Measurements from ENCODE around the gene ANKRD39. TPM values are rescaled to one million over a fixed set of nuclear protein-coding genes. Genes with fewer than 3 reads are reported as not detected.

ANKRD39 gene
- total RNA-seq, 2 donors from 2014 or later: 16.8 to 18.6 TPM

GRCh38 chr2:96872591-96873349, 15.0 kb upstream of the ANKRD39 start:
- Mint-ChIP-seq H3K27ac (peak overlapping the region; percentile 91), H3K4me1 (peaks cover 24% of the 10 kb centered on the region), H3K36me3 (ENCODE audit: low read depth) (no peaks in the 10 kb centered on the region), H3K27me3 (no peaks in the 10 kb centered on the region), H3K4me3 (no peak overlapping the region)
- no peaks in the 10 kb centered on the region for H3K9me3 ChIP-seq (ENCODE audit: control insufficient read depth, low read length, poor library complexity, severe bottlenecking)
- DNase-seq: no peak
- ATAC-seq: no peak

GRCh38 chr2:96870626-96871255, 12.9 kb upstream of the ANKRD39 start:
- peak; percentile 72 for ATAC-seq
- H3K27me3 Mint-ChIP-seq: no peaks in the 10 kb centered on the region
- peak overlapping the region; percentile 90 for H3K4me3 Mint-ChIP-seq
- H3K36me3 Mint-ChIP-seq (ENCODE audit: low read depth): no peaks in the 10 kb centered on the region
- H3K27ac Mint-ChIP-seq: peak overlapping the region; percentile 92
- no peaks in the 10 kb centered on the region for H3K9me3 ChIP-seq (ENCODE audit: control insufficient read depth, low read length, poor library complexity, severe bottlenecking)
- peaks cover 27% of the 10 kb centered on the region for H3K4me1 Mint-ChIP-seq
- DNase-seq: peak; percentile 36 to 54 (median 44)

GRCh38 chr2:96869822-96870625, 12.2 kb upstream of the ANKRD39 start, which contains the start of gene SEMA4C:
TSS of gene SEMA4C (minus strand) at chr2:96870080. CDS start at chr2:96867886, 2,194 bp downstream.
- H3K36me3 Mint-ChIP-seq (ENCODE audit: low read depth): no peaks in the 10 kb centered on the region
- ATAC-seq (peak; percentile 57), DNase-seq (peak; percentile 51 to 60 (median 57))
- peak within 1 kb of the TSS; percentile 90 for H3K4me3 Mint-ChIP-seq
- no peaks in the 10 kb centered on the region for H3K9me3 ChIP-seq (ENCODE audit: control insufficient read depth, low read length, poor library complexity, severe bottlenecking)
- H3K27me3 Mint-ChIP-seq: no peaks in the 10 kb centered on the region
- H3K27ac Mint-ChIP-seq: peak within 1 kb of the TSS; percentile 92
- peaks cover 23% of the 10 kb centered on the region for H3K4me1 Mint-ChIP-seq

- no peaks in the 10 kb centered on the region for H3K27me3 Mint-ChIP-seq
- ATAC-seq (no peak), DNase-seq (no peak)
- no peaks in the 10 kb centered on the region for H3K36me3 Mint-ChIP-seq (ENCODE audit: low read depth)
- peaks cover 25% of the 10 kb centered on the region for H3K4me1 Mint-ChIP-seq
- H3K27ac Mint-ChIP-seq: no peak overlapping the region
- no peaks in the 10 kb centered on the region for H3K9me3 ChIP-seq (ENCODE audit: control insufficient read depth, low read length, poor library complexity, severe bottlenecking)
- H3K4me3 Mint-ChIP-seq: peak overlapping the region; percentile 90
Measured at GRCh38 chr2:96869281-96869821, 11.5 kb upstream of the ANKRD39 start.

GRCh38 chr2:96868555-96869280, 10.9 kb upstream of the ANKRD39 start:
- peaks cover 22% of the 10 kb centered on the region for H3K4me1 Mint-ChIP-seq
- H3K27ac Mint-ChIP-seq: no peak overlapping the region

GRCh38 chr2:96867756-96868554, 10.1 kb upstream of the ANKRD39 start:
- DNase-seq: peak in 2 of 3 donors; percentile 32
- H3K27ac Mint-ChIP-seq: peak overlapping the region; percentile 37
- no peaks in the 10 kb centered on the region for H3K27me3 Mint-ChIP-seq
- H3K36me3 Mint-ChIP-seq (ENCODE audit: low read depth): no peaks in the 10 kb centered on the region
- H3K4me3 Mint-ChIP-seq: peak overlapping the region; percentile 90
- no peaks in the 10 kb centered on the region for H3K9me3 ChIP-seq (ENCODE audit: control insufficient read depth, low read length, poor library complexity, severe bottlenecking)
- peaks cover 26% of the 10 kb centered on the region for H3K4me1 Mint-ChIP-seq
- ATAC-seq: peak; percentile 27

More at GRCh38 chr2:96868555-96869280, 10.9 kb upstream of the ANKRD39 start:
- Mint-ChIP-seq H3K4me3 (peak overlapping the region; percentile 90), H3K27me3 (no peaks in the 10 kb centered on the region), H3K36me3 (ENCODE audit: low read depth) (no peaks in the 10 kb centered on the region)
- H3K9me3 ChIP-seq (ENCODE audit: control insufficient read depth, low read length, poor library complexity, severe bottlenecking): no peaks in the 10 kb centered on the region
- DNase-seq: peak; percentile 40 to 49 (median 42)
- peak; percentile 14 for ATAC-seq

- no peaks in the 10 kb centered on the region for H3K9me3 ChIP-seq (ENCODE audit: control insufficient read depth, low read length, poor library complexity, severe bottlenecking)
- peak overlapping the region; percentile 90 for H3K4me3 Mint-ChIP-seq
- H3K27me3 Mint-ChIP-seq: no peaks in the 10 kb centered on the region
- H3K36me3 Mint-ChIP-seq (ENCODE audit: low read depth): no peaks in the 10 kb centered on the region
- H3K27ac Mint-ChIP-seq: peak overlapping the region; percentile 37
- peaks cover 27% of the 10 kb centered on the region for H3K4me1 Mint-ChIP-seq
- DNase-seq (no peak), ATAC-seq (no peak)
Measured at GRCh38 chr2:96866986-96867755, 9.4 kb upstream of the ANKRD39 start.

- DNase-seq: no peak
- Mint-ChIP-seq H3K27me3 (no peaks in the 10 kb centered on the region), H3K36me3 (ENCODE audit: low read depth) (no peaks in the 10 kb centered on the region), H3K4me1 (peaks cover 32% of the 10 kb centered on the region), H3K4me3 (peak overlapping the region; percentile 90), H3K27ac (no peak overlapping the region)
- ATAC-seq: no peak
- no peaks in the 10 kb centered on the region for H3K9me3 ChIP-seq (ENCODE audit: control insufficient read depth, low read length, poor library complexity, severe bottlenecking)
Measured at GRCh38 chr2:96866586-96866985, 8.8 kb upstream of the ANKRD39 start.

GRCh38 chr2:96866149-96866548, 8.3 kb upstream of the ANKRD39 start:
- no peak for ATAC-seq
- no peaks in the 10 kb centered on the region for H3K27me3 Mint-ChIP-seq
- no peak for DNase-seq
- no peak overlapping the region for H3K4me3 Mint-ChIP-seq
- H3K36me3 Mint-ChIP-seq (ENCODE audit: low read depth): no peaks in the 10 kb centered on the region
- peaks cover 33% of the 10 kb centered on the region for H3K4me1 Mint-ChIP-seq
- H3K27ac Mint-ChIP-seq: no peak overlapping the region
- H3K9me3 ChIP-seq (ENCODE audit: control insufficient read depth, low read length, poor library complexity, severe bottlenecking): no peaks in the 10 kb centered on the region

GRCh38 chr2:96865654-96866053, 7.8 kb upstream of the ANKRD39 start:
- peaks cover 29% of the 10 kb centered on the region for H3K4me1 Mint-ChIP-seq
- H3K27ac Mint-ChIP-seq: no peak overlapping the region
- H3K4me3 Mint-ChIP-seq: no peak overlapping the region
- ATAC-seq (no peak), DNase-seq (no peak)
- H3K27me3 Mint-ChIP-seq: no peaks in the 10 kb centered on the region
- no peaks in the 10 kb centered on the region for H3K36me3 Mint-ChIP-seq (ENCODE audit: low read depth)
- H3K9me3 ChIP-seq (ENCODE audit: control insufficient read depth, low read length, poor library complexity, severe bottlenecking): no peaks in the 10 kb centered on the region

- H3K36me3 Mint-ChIP-seq (ENCODE audit: low read depth): peaks cover 2% of the 10 kb centered on the region
- H3K4me1 Mint-ChIP-seq: peaks cover 32% of the 10 kb centered on the region
Measured at GRCh38 chr2:96864343-96865091, 6.7 kb upstream of the ANKRD39 start.

More at GRCh38 chr2:96864343-96865091, 6.7 kb upstream of the ANKRD39 start:
- no peaks in the 10 kb centered on the region for H3K9me3 ChIP-seq (ENCODE audit: control insufficient read depth, low read length, poor library complexity, severe bottlenecking)
- Mint-ChIP-seq H3K4me3 (no peak overlapping the region), H3K27me3 (no peaks in the 10 kb centered on the region), H3K27ac (no peak overlapping the region)
- DNase-seq (no peak), ATAC-seq (no peak)
